Ascending aorta (tissue), 2 donors: ENCODE measurements around the gene SMG6. TPM values are rescaled to one million over a fixed set of nuclear protein-coding genes. Genes with fewer than 3 reads are reported as not detected.
"Not testable (repeated sequence)": the region's sequence is repeated elsewhere in the genome, so short reads cannot be mapped to it uniquely, and the experiment has no call there.

ENCODE experiments used
- DNase-seq, 2 donors: peaks; one replicate each; pipeline ENCODE4 v3.0.0-alpha.2; 2019; ENCODE audit warnings: low spot score in 2 of 2
- H3K27ac ChIP-seq, 2 donors: fragments of 200-600 bp; sonication (generic); one replicate each; pipeline ENCODE4 v1.5.1; 2016 to 2017; ENCODE audit warnings: mild to moderate bottlenecking in 1 of 2
- H3K27me3 ChIP-seq: fragments of 200-600 bp; sonication (generic); one replicate; pipeline ENCODE4 v1.5.1; 2017
- H3K36me3 ChIP-seq, 2 donors: fragments of 200-600 bp; sonication (generic); one replicate each; pipeline ENCODE4 v1.5.1; 2016
- H3K4me1 ChIP-seq, 2 donors: fragments of 200-600 bp; sonication (generic); one replicate each; pipeline ENCODE4 v1.5.1; 2016 to 2017; ENCODE audit warnings: mild to moderate bottlenecking in 1 of 2
- H3K4me3 ChIP-seq, 2 donors: fragments of 200-600 bp; sonication (generic); one replicate each; pipeline ENCODE4 v1.5.1; 2016 to 2017; ENCODE audit warnings: mild to moderate bottlenecking in 1 of 2
- H3K9me3 ChIP-seq, 2 donors: fragments of 200-600 bp; sonication (generic); one replicate each; pipeline ENCODE4 v1.5.1; 2016
- intact Hi-C: fragments of 100-400 bp; cut with DNase I; formaldehyde crosslinking; loops from one replicate; pipeline ENCODE4 v1.15.1; 2023
- total RNA-seq: library from RNA; depleted of rRNA; stranded (reverse); fragments of >200 nt; gene quantifications from one replicate; pipeline ENCODE4 v1.1.0, GENCODE V29; 2016
- TF ChIP-seq, protein P1 (sequence below), 3 experiments: fragments of 200-600 bp in 2 of 3; fragments of 450-650 bp in 1 of 3; sonication (generic) in 2 of 3; IDR thresholded peaks; one replicate each; pipeline ENCODE4 v1.5.1; 2016 to 2019; ENCODE audit warnings: antibody characterized with exemption in 3 of 3, mild to moderate bottlenecking in 1 of 3, moderate library complexity in 1 of 3

SMG6 gene
- total RNA-seq, 1 donor from 2014 or later, result 50.8 TPM

DNA sequence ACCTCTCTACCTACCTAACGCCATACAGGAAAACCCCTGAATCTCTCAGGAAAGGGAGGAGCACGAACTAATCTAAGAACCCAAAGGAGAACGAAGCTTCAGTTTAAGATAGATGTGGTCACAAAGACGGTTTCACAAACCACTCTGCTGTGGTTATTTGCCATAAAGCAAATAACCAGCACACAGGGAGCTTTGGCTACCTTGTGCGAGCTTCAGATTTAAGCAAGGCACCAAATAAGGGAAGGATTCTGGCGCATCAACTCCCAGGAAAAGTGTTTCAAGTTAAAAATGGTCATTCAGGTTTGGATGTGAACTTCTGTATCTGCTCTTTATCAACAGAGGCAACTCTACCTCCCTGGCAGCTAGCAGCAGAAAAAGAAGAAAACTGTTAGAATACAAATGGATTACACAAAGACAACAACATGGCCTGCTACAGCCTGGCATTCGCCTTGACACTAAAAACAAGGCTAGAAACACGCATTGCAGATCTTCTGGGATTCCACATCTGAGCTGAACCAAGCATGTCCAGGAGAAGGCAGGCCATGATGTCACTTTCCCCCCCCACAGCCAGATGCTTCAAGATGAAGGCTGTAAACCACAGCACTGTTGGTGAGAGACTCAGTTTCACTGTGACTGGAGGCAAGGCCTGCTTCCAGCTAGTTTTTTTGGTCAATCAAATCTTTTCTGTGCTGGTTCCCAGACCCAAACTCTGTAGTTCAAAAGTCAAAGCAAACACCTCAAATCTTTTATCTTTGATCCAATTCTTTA is 43.6 kb downstream of the SMG6 start:
- H3K27me3 ChIP-seq, result no peaks in the 10 kb centered on the region
- TF ChIP-seq, protein P1, sequence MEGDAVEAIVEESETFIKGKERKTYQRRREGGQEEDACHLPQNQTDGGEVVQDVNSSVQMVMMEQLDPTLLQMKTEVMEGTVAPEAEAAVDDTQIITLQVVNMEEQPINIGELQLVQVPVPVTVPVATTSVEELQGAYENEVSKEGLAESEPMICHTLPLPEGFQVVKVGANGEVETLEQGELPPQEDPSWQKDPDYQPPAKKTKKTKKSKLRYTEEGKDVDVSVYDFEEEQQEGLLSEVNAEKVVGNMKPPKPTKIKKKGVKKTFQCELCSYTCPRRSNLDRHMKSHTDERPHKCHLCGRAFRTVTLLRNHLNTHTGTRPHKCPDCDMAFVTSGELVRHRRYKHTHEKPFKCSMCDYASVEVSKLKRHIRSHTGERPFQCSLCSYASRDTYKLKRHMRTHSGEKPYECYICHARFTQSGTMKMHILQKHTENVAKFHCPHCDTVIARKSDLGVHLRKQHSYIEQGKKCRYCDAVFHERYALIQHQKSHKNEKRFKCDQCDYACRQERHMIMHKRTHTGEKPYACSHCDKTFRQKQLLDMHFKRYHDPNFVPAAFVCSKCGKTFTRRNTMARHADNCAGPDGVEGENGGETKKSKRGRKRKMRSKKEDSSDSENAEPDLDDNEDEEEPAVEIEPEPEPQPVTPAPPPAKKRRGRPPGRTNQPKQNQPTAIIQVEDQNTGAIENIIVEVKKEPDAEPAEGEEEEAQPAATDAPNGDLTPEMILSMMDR (IDR thresholded peaks at IDR 0.05), result no peak
- intact Hi-C loops, result no loop called here
- peak overlapping the region in 1 of 2 donors; percentile 4 for H3K27ac ChIP-seq
- H3K4me1 ChIP-seq, result peaks cover 7 to 20% of the 10 kb centered on the region in 2 donors
- no peak for DNase-seq
- peaks cover 0 to 6% of the 10 kb centered on the region in 2 donors for H3K36me3 ChIP-seq
- H3K9me3 ChIP-seq, result no peaks in the 10 kb centered on the region
- no peak overlapping the region for H3K4me3 ChIP-seq

- DNase-seq, H3K27me3 ChIP-seq, H3K4me1 ChIP-seq, H3K4me3 ChIP-seq, H3K27ac ChIP-seq, H3K9me3 ChIP-seq, H3K36me3 ChIP-seq, intact Hi-C loops: not testable (repeated sequence)
Observed at GRCh38 chr17:2258830-2259229, 44.8 kb downstream of the SMG6 start.

DNA sequence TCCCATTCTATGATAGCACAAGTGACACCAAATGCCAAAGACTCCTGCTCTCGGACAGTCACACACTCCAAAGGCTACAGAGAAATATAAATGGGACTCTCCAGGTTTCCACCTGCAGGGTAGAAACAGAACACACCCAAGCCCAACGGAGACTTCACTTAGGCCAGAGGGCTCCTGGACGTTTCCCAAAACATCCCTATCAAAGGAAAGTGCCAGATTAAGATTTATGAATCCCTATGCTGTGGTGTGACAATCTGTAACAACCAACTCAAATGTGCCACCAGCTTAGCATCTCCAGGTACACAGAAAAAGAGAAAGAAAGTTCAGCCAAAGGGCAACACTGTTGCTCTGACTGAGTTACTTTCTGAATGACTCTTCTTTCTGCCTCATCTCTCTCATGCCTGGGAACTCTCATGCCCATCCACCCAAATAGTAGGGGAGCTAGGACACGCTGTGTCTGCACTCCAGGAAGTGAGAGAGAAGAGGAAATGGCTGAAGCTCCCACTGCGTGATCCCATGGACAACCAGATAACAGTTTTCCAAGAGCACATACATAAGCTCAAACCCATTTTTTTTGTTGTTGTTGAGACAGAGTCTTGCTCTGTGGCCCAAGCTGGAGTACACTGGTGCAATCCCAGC is 49.7 kb downstream of the SMG6 start:
- no peak overlapping the region for H3K4me3 ChIP-seq
- intact Hi-C loops, result no loop called here
- H3K9me3 ChIP-seq, result no peaks in the 10 kb centered on the region

GRCh38 chr17:2253362-2253761 is 50.2 kb downstream of the SMG6 start:
- TF ChIP-seq, protein P1 (IDR thresholded peaks at IDR 0.05), result no peak
- Histone ChIP-seq H3K4me1 (no peaks in the 10 kb centered on the region), H3K36me3 (peaks cover 6 to 15% of the 10 kb centered on the region in 2 donors), H3K27ac (no peak overlapping the region), H3K9me3 (no peaks in the 10 kb centered on the region), H3K27me3 (no peaks in the 10 kb centered on the region), H3K4me3 (no peak overlapping the region)
- intact Hi-C loops, result no loop called here
- peak in 1 of 2 donors; percentile 2 for DNase-seq

More for the DNA sequence above, 49.7 kb downstream of the SMG6 start:
- no peaks in the 10 kb centered on the region for H3K4me1 ChIP-seq
- H3K27me3 ChIP-seq, result no peaks in the 10 kb centered on the region
- TF ChIP-seq, protein P1 (IDR thresholded peaks at IDR 0.05), result no peak
- H3K36me3 ChIP-seq, result peaks cover 6 to 15% of the 10 kb centered on the region in 2 donors
- no peak overlapping the region for H3K27ac ChIP-seq
- DNase-seq, result peak in 1 of 2 donors; percentile 39

- intact Hi-C loops, result no loop called here
- TF ChIP-seq, protein P1 (IDR thresholded peaks at IDR 0.05), result no peak
Observed at GRCh38 chr17:2251098-2251497, 52.5 kb downstream of the SMG6 start.

More at GRCh38 chr17:2251098-2251497, 52.5 kb downstream of the SMG6 start:
- no peak for DNase-seq
- H3K36me3 ChIP-seq, result peaks cover 6 to 15% of the 10 kb centered on the region in 2 donors
- H3K4me1 ChIP-seq, result no peaks in the 10 kb centered on the region
- H3K27me3 ChIP-seq, result no peaks in the 10 kb centered on the region
- no peak overlapping the region for H3K27ac ChIP-seq
- H3K4me3 ChIP-seq, result no peak overlapping the region
- no peaks in the 10 kb centered on the region for H3K9me3 ChIP-seq
